GM12801 (cell line): ENCODE results near the gene ECM2.

Experiments
- CTCF ChIP-seq: IDR thresholded peaks from one replicate; pipeline ENCODE4 v1.5.1; 2011; ENCODE audit warnings: control low read depth; ENCODE audit not compliant: insufficient read length; ENCODE audit errors: extremely low read depth

Gene ECM2

GRCh38 chr9:92534674-92535073 lies 1.1 kb downstream of the ECM2 start:
- no peak for TF ChIP-seq CTCF

- no peak for TF ChIP-seq CTCF
Observed at GRCh38 chr9:92534204-92534603, 1.6 kb downstream of the ECM2 start.

- no peak for TF ChIP-seq CTCF
Observed at GRCh38 chr9:92530893-92531292, 4.9 kb downstream of the ECM2 start.

- TF ChIP-seq CTCF: no peak
Observed at GRCh38 chr9:92529124-92529523, 6.7 kb downstream of the ECM2 start.

- TF ChIP-seq CTCF: no peak
Observed at GRCh38 chr9:92528522-92528849, 7.3 kb downstream of the ECM2 start.

GRCh38 chr9:92527832-92528521 lies 7.8 kb downstream of the ECM2 start:
- TF ChIP-seq CTCF: no peak

GRCh38 chr9:92527291-92527828 lies 8.4 kb downstream of the ECM2 start:
- no peak for TF ChIP-seq CTCF
